K562 (cell line): ENCODE measurements around the gene TP73. TPM values are rescaled to one million over a fixed set of nuclear protein-coding genes. Genes with fewer than 3 reads are reported as not detected.
A peak's percentile ranks its signal among the peaks of the same experiment; 100 is the strongest.

Source experiments
- ATAC-seq: fragments of 200-7000 bp; cut with Tn5 transposase; 3 replicates; pipeline ENCODE4 v1.9.1; 2020; ENCODE audit warnings: moderate library complexity
- BruUV-seq: library from RNA; stranded (reverse); fragments of 400-500 nt; replicated peaks from 2 replicates; lab custom pipeline; 2021; lab: Mats Ljungman, UMichigan
- CTCF ChIA-PET: fragments of 300-600 bp; formaldehyde crosslinking; extraction: SDS; loops from one replicate; lab custom pipeline; 2021; ENCODE audit warnings: low intra/inter-chr PET ratio; lab: Yijun Ruan, JAX
- POLR2A ChIA-PET: fragments of 300-600, 350-650 bp; sonication (Branson Sonifier 250); formaldehyde crosslinking; extraction: SDS; loops from one replicate; lab custom pipeline; 2021; ENCODE audit warnings: antibody characterized with exemption, inconsistent platforms; lab: Yijun Ruan, JAX
- DNase-seq, 4 experiments: peaks; one replicate each; pipeline versions ENCODE4 v3.0.0 to v3.0.0-alpha.2; 2011 to 2018; ENCODE audit warnings: low spot score in 3 of 4, mixed read lengths in 3 of 4; ENCODE audit errors: extremely low read depth in 1 of 4
- FAIRE-seq: peaks from 2 replicates; lab custom pipeline; 2011; peaks lifted over from hg19 to GRCh38; lab: Jason Lieb, UNC
- H2AFZ ChIP-seq: 2 replicates; pipeline ENCODE4 v1.6.0; 2011; ENCODE audit warnings: low read depth, low read length, control low read depth, inconsistent platforms
- H3K27ac ChIP-seq: fragments of 200-600 bp; 3 replicates; pipeline ENCODE4 v1.8.0; 2011; ENCODE audit warnings: low read depth, mild to moderate bottlenecking, control low read depth, inconsistent platforms, low read length, moderate library complexity, mixed read lengths; ENCODE audit errors: extremely low read depth
- H3K27me3 ChIP-seq, 2 experiments: fragments of 300-600 bp in 1 of 2; 2 replicates in 1 of 2; 3 replicates in 1 of 2; pipeline versions ENCODE4 v1.6.0 to v1.8.0; 2011; ENCODE audit warnings: inconsistent platforms in 2 of 2, low read length in 2 of 2, mild to moderate bottlenecking in 1 of 2, mixed read lengths in 1 of 2, moderate library complexity in 1 of 2; ENCODE audit not compliant: control insufficient read depth in 2 of 2, insufficient read depth in 2 of 2
- H3K36me3 ChIP-seq: fragments of 300-600 bp; 3 replicates; pipeline ENCODE4 v1.8.0; 2011; ENCODE audit warnings: mild to moderate bottlenecking, low read length, inconsistent platforms; ENCODE audit not compliant: control insufficient read depth, insufficient read depth
- H3K4me1 ChIP-seq, 2 experiments: fragments of 200-600 bp in 1 of 2; replicated peaks in 1 of 2; 2 replicates in 1 of 2; 3 replicates in 1 of 2; pipeline versions ENCODE4 v1.5.1 to v1.8.0; 2011; ENCODE audit warnings: inconsistent platforms in 2 of 2, low read length in 2 of 2, mild to moderate bottlenecking in 1 of 2, mixed read lengths in 1 of 2, moderate library complexity in 1 of 2; ENCODE audit not compliant: control insufficient read depth in 2 of 2, insufficient read depth in 2 of 2
- H3K4me2 ChIP-seq: 2 replicates; pipeline ENCODE4 v1.6.1; 2011; ENCODE audit warnings: low read length, control low read depth, inconsistent platforms, mixed read lengths; ENCODE audit not compliant: insufficient read depth
- H3K4me3 ChIP-seq: fragments of 200-600 bp; sonication (generic), shearing (Covaris generic); 2 replicates; pipeline ENCODE4 v1.5.1; 2016; ENCODE audit warnings: control low read depth, inconsistent platforms
- H3K79me2 ChIP-seq: fragments of 200-600 bp; 3 replicates; pipeline ENCODE4 v1.8.0; 2011; ENCODE audit warnings: low read length, inconsistent platforms; ENCODE audit not compliant: control insufficient read depth, insufficient read depth
- H3K9ac ChIP-seq, 2 experiments: 2 replicates each; pipeline versions ENCODE4 v1.6.0 to v1.6.1; 2011; ENCODE audit warnings: low read depth in 2 of 2, low read length in 2 of 2, control low read depth in 1 of 2, inconsistent platforms in 1 of 2, mild to moderate bottlenecking in 1 of 2, mixed read lengths in 1 of 2; ENCODE audit not compliant: insufficient read depth in 1 of 2
- H3K9me1 ChIP-seq: one replicate; pipeline ENCODE4 v1.6.0; 2011; ENCODE audit warnings: inconsistent platforms, mild to moderate bottlenecking, low read length, moderate library complexity; ENCODE audit not compliant: control insufficient read depth, insufficient read depth
- H3K9me3 ChIP-seq: replicated peaks from 2 replicates; pipeline ENCODE4 v1.5.1; 2011; ENCODE audit warnings: low read depth, low read length, inconsistent platforms; ENCODE audit not compliant: control insufficient read depth, insufficient read depth
- H4K20me1 ChIP-seq: replicated peaks from 2 replicates; pipeline ENCODE4 v1.6.1; 2011; ENCODE audit warnings: low read length, inconsistent platforms, mixed read lengths; ENCODE audit not compliant: control insufficient read depth, insufficient read depth
- AFF1 ChIP-seq, 2 experiments: fragments of 450-650 bp; IDR thresholded peaks; 2 replicates each; pipeline ENCODE4 v1.6.1; 2018; ENCODE audit warnings: mild to moderate bottlenecking in 2 of 2, low read depth in 1 of 2; ENCODE audit not compliant: partially characterized antibody in 2 of 2
- ATF1 ChIP-seq, 2 experiments: fragments of 450-650 bp in 1 of 2; IDR thresholded peaks; 2 replicates each; pipeline ENCODE4 v1.6.1; 2016; ENCODE audit warnings: missing compliant biosample characterization in 1 of 2, missing genetic modification characterization in 1 of 2
- ATF7 ChIP-seq: fragments of 450-650 bp; IDR thresholded peaks from 2 replicates; pipeline ENCODE4 v1.7.1; 2014; ENCODE audit warnings: mild to moderate bottlenecking, moderate library complexity
- EP400 ChIP-seq: fragments of 450-650 bp; IDR thresholded peaks from 2 replicates; pipeline ENCODE4 v1.6.1; 2017; ENCODE audit warnings: antibody characterized with exemption, mild to moderate bottlenecking, moderate library complexity
- ETS1 ChIP-seq: conservative IDR thresholded peaks from 2 replicates; pipeline ENCODE4 v1.6.1; 2011; ENCODE audit warnings: low read depth, mild to moderate bottlenecking, low read length; ENCODE audit not compliant: control insufficient read depth
- FOXM1 ChIP-seq, 2 experiments: fragments of 450-650 bp in 1 of 2; sonication (generic) in 1 of 2; formaldehyde crosslinking in 1 of 2; IDR thresholded peaks; 2 replicates each; pipeline versions ENCODE4 v1.6.1 to v1.9.0; 2017 to 2022; ENCODE audit warnings: low read depth in 2 of 2, mild to moderate bottlenecking in 2 of 2, missing genetic modification reagents in 1 of 2, moderate library complexity in 1 of 2
- GATA2 ChIP-seq: sonication (generic); formaldehyde crosslinking; IDR thresholded peaks from 2 replicates; pipeline ENCODE4 v1.4.0; 2020; ENCODE audit warnings: mild to moderate bottlenecking, missing genetic modification reagents
- KAT2B ChIP-seq: IDR thresholded peaks from one replicate; pipeline ENCODE4 v1.6.1; 2012; ENCODE audit warnings: low read depth, mild to moderate bottlenecking, control low read depth, inconsistent platforms, low read length, moderate library complexity
- NR1H2 ChIP-seq: sonication (generic); formaldehyde crosslinking; IDR thresholded peaks from 2 replicates; pipeline ENCODE4 v1.4.0; 2020; ENCODE audit warnings: mild to moderate bottlenecking, missing genetic modification reagents
- SAFB ChIP-seq: fragments of 200-400 bp; formaldehyde crosslinking; IDR thresholded peaks from 2 replicates; pipeline ENCODE4 v1.6.1; 2017; ENCODE audit warnings: low read depth, low read length, borderline replicate concordance
- SMAD2 ChIP-seq: fragments of 150-350 bp; IDR thresholded peaks from 2 replicates; pipeline ENCODE4 v1.6.1; 2014; ENCODE audit warnings: low read depth, mild to moderate bottlenecking, low read length
- TARDBP ChIP-seq: fragments of 450-650 bp; IDR thresholded peaks from 2 replicates; pipeline ENCODE4 v1.6.1; 2016
- ZNF511 ChIP-seq: sonication (generic); formaldehyde crosslinking; IDR thresholded peaks from 2 replicates; pipeline ENCODE4 v1.8.0; 2022; ENCODE audit warnings: mild to moderate bottlenecking, missing genetic modification reagents
- ZSCAN32 ChIP-seq: fragments of 450-650 bp; formaldehyde crosslinking; IDR thresholded peaks from 2 replicates; pipeline ENCODE4 v1.4.0; 2020; ENCODE audit warnings: mild to moderate bottlenecking, moderate library complexity
- WGBS: fragments of 100-300 bp; shearing (Covaris generic); methylation state at CpG from one replicate; pipeline ENCODE4 v1.1.6; 2016; ENCODE audit warnings: low coverage, mixed read lengths; ENCODE audit not compliant: insufficient coverage; ENCODE audit errors: missing lambda C conversion rate; 5-methylcytosine and 5-hydroxymethylcytosine counted together
- in situ Hi-C: fragments of 300-500 bp; cut with MboI; formaldehyde crosslinking; loops from 4 replicates; pipeline ENCODE4 v1.15.0; 2018; ENCODE audit warnings: inconsistent platforms, mixed read lengths
- intact Hi-C: fragments of 100-400 bp; cut with micrococcal nuclease; formaldehyde crosslinking; loops from 2 replicates; pipeline ENCODE4 v1.14.2; 2022
- polyA plus RNA-seq, 8 experiments: library from polyadenylated mRNA; depleted of rRNA in 4 of 8; stranded (reverse) in 5 of 8; unstranded in 3 of 8; fragments of >200 nt; fragmentation: Nextera tagmentation in 2 of 8; fragmentation: Illumina TruSeq in 1 of 8; extraction: Ambion mirVana in 2 of 8; extraction: Trizol in 1 of 8; gene quantifications; 2 replicates each; pipeline versions ENCODE4 v1.2.1 to v1.2.3, GENCODE V29; 2011 to 2014; ENCODE audit warnings: inconsistent platforms in 1 of 8, missing spikeins in 1 of 8
- total RNA-seq, 7 experiments: library from RNA; depleted of rRNA in 6 of 7; stranded (reverse); fragments of >200 nt in 6 of 7; fragmentation: Illumina TruSeq in 2 of 7; extraction: Trizol in 2 of 7; gene quantifications; 2 replicates each; pipeline versions ENCODE4 v1.2.1 to v1.2.3, GENCODE V29; 2011 to 2021; ENCODE audit warnings: low replicate concordance in 1 of 7

The TP73 gene
- total and polyA plus RNA-seq, 9 of the 15 experiments (the other 6 are each of a cell fraction or from before 2014, with no cell fraction given) = 0.07 to 1.6 (median 0.40) TPM; not detected in 2

GRCh38 chr1:3687504-3687903 lies 35.2 kb downstream of the TP73 start:
- Histone ChIP-seq H3K9me3 (no peaks in the 10 kb centered on the region), H3K27ac (no peak overlapping the region), H3K4me3 (no peak overlapping the region), H3K27me3 (peaks cover 47 to 91% of the 10 kb centered on the region in 2 experiments), H3K36me3 (no peaks in the 10 kb centered on the region), H3K9ac (no peak overlapping the region; a peak in 1 of 4 replicates)
- TF ChIP-seq TARDBP (no peak), KAT2B (no peak), FOXM1 (IDR thresholded peaks at IDR 0.05; ENCODE audit: low read depth) (no peak), FOXM1 (CRISPR knock-in tag; IDR thresholded peaks at IDR 0.05; ENCODE audit: low read depth) (no peak), SAFB (no peak), SMAD2 (no peak), ZSCAN32 (CRISPR knock-in tag) (no peak), ATF7 (no peak), GATA2 (no peak), AFF1 (IDR thresholded peaks at IDR 0.05; ENCODE audit: low read depth in 1 of 2, partially characterized antibody in 2 of 2) (no peak), EP400 (no peak), ETS1 (no peak), NR1H2 (CRISPR knock-in tag) (no peak), ZNF511 (CRISPR knock-in tag) (no peak), ATF1 (CRISPR knock-in tag; IDR thresholded peaks at IDR 0.05) (no peak), ATF1 (tag; IDR thresholded peaks at IDR 0.05) (no peak)
- TF ChIP-seq, all 486 proteins: peak for 0
- H3K9me1 ChIP-seq = no peaks in the 10 kb centered on the region
- FAIRE-seq (no peak), ATAC-seq (peak; percentile 46), DNase-seq (peak in 3 of 4 experiments; percentile 23 to 55 (median 48))
- H2AFZ ChIP-seq = no peak overlapping the region
- H3K79me2 ChIP-seq = no peaks in the 10 kb centered on the region
- WGBS = 12% methylated on average over 10 of the region's 12 CpGs
- peaks cover 49% of the 10 kb centered on the region for H4K20me1 ChIP-seq
- in situ Hi-C loops (no loop called here), intact Hi-C loops (no loop called here)
- H3K4me2 ChIP-seq = no peak overlapping the region
- ChIA-PET POLR2A (interaction anchor here (0.7 kb wide), 1 partner anchor 211 kb away, joined by 3 read pairs; no protein-coding TSS in a partner anchor), CTCF (no interaction called here)
- peaks cover 5 to 67% of the 10 kb centered on the region in 2 experiments; a peak in 3 of 5 replicates for H3K4me1 ChIP-seq
- BruUV-seq = no TSS peak
